ENCODE results near the gene NHLH2.

The NHLH2 gene

DNA sequence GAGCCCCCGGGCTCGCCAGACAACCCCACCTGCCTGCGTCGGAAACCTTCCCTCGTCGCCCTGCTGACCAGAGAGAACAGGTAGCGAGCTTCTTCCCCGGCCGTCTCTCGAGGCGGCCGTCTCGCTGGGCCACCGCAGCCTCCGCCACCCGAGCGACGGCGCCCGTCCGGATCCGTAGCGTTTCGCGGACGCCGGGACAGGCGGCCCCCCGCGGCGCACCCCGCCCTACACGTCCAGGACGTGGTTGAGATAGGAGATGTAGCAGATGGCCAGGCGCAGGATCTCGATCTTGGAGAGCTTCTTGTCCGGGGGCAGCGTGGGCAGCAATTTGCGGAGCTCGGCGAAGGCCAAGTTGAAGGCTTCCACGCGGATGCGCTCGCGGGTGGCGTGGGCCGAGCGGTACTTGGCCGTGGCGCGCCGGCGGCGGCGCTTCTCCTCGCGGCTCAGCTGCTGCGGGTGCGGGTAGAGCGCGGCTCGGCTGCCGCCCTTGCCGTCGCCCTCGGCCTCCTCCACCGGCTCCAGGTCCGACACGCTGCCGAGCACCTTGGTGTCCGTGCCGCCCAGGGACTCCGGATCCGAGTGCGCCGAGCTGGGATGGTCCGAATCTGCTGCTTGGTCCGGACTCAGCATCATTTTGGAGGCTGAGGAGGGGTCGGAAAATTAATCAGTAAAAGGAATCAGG is 3.0 kb downstream of the NHLH2 start:
- no peak for FAIRE-seq

DNA sequence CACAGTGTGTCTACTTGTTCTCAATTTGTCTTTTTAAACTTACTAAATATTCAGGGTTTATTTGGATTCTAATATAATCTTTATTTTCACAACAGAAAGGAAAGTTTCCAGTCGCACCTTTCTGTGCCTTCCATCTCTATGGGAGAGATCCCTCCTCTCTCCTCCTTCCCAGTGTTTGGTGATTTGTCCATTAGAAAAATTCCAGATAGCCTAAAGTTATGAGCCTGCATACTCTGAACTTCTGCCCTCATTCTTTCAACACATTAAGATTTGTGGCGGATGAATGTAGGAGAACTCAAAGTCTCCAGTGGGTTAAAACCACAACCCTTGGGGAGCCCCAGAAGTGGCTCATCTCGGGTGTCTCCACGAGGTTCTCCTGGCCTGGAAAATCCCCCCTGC is 3.6 kb downstream of the NHLH2 start:
- no peak for FAIRE-seq

DNA sequence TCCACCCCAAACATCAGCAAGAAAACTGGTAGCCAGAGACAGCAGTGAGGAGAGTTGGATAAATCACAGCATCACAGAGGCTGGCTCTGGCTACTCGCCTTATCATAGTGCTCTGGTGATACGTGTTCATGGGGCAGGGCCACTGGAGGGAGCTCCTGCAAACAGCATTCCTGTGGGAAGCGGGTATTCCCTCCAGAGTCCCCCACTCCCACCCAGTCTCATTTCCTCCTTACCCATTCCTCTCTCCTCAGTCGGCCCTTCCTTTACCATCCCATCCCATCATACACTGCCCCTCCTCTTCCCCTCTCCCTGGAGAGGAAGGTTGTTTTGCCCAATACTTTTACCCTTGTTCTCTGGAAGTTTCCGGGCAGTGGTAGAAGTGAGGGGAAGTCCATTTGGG is 7.1 kb downstream of the NHLH2 start:
- no peak for FAIRE-seq

DNA sequence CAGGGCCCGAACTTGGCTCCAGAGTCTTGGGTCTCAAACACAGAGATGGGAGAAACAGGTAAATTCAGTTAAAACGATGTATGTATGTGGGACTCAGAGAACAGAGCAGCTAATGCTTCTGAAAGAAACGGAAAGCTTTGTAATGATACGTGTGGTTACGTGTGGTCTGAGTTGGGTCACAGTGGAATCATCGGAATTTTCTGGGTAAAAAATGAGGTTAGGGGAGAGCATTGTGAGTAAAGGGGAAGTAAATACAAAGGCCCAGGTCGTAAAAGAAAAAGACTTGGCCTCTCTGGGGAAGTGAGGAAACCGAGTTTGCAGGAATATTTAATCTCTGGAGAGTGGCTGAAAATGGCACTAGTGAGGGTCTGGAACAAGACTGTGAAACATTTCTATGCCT is 8.3 kb downstream of the NHLH2 start:
- no peak for FAIRE-seq

DNA sequence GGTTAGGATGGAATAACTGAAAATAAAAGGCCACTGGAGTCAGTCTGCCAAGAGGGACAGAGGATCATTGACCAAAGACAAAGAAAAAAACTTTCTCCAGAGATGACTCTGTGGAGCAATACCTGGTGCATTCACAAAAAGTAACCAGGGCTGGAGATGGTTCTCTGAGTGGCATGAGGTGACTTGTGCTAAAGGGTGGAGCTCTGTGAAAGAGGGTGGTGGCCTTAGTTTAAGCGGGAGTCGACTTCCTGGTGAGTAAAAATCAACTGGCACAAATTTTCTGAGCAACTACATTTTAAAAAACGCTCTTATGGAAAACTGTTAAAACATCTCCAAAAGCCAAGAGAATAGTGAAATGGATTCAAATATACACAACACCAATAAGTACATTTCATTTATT is 10.0 kb downstream of the NHLH2 start:
- no peak for FAIRE-seq

DNA sequence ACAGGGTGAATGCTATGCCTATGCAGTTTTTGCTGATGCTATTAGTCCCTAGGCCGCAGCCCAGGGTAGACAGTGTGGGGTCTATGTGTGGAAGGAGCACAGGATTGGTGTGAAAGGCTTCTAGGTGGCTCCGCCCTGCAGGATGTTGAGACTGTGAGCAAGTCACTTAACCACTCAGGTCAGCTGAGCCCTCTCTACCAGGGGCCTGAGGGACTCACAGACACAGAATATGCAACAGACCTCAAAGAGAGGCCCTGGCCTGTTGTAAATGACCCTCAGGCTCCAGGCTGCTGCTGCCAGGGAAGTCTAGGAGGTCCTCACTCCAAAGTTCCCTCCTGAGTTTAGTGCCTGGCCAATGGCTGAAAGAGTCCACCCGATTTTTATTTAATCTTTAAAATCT is 11.0 kb downstream of the NHLH2 start:
- FAIRE-seq: no peak

DNA sequence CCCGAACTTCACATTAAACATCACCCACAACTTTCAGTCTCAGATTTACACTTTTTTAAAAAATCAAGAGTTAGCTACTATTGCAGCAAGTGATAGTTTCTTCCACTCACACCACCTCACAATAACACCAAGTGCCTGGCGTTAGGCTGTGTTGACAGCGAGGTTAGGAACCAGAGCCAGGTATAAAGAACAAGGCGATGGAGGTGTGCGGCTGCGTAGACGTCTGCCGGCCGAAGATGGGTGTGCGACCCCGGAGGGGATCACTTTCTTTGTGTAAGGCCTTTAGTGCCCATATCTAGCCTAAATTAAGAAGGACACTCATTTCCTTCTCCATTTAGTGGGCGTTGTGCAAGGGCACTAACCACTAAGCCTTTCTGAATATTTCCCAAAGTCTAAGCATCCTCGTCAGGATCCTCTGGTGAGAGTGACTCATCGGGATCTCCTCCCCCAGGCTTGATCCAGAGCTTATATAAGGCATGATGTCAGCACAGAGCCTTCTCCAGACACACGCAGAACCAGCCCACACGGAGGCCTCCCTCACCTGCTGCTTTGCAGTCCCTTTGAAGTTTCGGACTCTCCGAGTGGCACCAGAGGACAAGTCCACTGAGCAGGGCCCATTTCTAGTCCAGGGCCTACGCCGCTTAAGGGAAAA is 11.8 kb downstream of the NHLH2 start:
- no peak for FAIRE-seq

DNA sequence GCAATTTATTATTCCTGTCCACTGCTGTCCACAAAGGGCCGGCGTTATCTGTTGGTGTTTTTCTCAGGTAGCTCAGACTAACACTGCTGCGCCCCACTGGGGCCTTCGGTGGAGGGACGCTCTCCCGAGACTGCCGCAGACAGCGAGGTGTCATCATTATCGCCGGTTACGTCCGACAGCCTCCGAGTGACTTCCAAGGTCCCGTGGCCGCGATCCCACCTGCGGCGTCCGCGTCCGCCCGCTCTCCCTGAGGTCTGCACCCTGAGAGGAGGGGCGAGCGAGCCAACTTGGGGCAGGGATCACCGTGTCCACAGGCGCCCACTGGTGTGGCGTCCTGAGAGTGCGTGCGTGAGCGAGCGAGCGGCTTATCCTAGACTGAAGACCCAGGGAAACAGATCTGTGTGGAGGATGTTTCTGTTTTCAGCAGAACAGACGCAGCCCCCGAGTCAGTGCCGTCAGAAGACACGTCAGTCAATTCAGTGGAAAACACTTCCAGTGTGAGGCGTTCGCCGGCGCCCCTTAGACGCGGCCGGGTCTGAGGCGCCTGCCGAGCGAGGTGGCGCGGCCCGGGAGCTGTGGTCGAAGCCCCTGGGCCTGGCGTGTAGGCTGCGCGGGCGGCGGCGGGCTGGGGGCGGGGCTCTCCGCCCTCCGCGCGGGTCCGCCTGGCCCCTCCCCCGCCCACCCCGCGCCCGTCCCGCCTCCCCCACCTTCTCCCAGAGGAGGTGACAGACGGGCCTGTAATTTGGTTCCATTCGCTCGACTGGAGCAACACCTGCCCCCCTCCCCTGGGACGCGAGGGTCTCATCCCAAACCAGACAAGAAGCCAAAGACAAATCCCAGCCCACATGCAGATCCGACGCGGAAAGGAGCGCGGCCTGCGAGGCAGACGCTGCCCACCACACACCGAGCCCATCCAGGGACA is 12.6 kb downstream of the NHLH2 start:
- no peak for FAIRE-seq

DNA sequence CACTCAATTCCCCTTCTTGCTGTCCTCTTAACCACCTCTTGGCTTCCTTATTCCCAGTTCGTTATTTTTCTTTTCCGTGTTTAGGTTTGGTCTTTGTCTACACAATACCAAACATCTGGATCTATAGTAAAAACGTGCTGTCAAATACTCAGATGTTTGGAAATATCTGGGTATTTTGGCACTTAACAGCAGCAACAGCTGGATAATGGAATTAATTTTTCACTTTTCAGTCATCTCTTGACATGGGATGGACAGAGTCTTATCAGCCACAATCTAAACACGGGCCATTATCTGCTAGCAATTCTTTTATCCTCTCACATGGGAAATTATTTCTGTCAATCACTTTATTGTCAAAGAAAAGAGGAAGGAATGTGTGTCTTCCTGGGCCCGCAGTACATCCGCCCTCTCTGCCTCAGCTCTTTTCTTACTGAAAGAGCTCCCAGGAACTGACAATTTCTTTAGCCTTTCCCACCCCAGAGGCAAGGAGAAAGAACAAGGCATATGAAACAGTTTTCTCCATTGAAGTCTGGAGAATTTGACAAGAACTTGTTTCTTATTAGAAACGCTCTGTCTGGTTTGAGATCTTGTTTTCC is 13.4 kb downstream of the NHLH2 start:
- FAIRE-seq: no peak

DNA sequence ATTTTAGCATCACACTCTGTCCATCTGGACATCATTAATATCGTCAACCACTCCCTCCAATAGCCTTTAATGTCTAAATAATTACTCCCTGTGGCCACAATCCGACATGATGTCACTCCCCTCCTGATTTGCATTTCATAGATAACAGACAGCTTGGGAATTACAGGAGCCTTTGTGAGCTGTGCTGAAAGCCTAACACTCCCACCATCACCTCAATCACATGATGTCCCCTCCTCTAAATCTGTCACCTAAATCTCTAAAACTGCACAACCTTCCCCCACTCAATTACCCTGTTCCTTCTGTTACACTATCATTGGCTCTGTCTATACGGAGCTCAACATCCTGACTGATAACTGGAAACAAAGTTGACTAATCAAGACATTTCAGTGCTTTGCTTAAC is 14.3 kb downstream of the NHLH2 start:
- no peak for FAIRE-seq

DNA sequence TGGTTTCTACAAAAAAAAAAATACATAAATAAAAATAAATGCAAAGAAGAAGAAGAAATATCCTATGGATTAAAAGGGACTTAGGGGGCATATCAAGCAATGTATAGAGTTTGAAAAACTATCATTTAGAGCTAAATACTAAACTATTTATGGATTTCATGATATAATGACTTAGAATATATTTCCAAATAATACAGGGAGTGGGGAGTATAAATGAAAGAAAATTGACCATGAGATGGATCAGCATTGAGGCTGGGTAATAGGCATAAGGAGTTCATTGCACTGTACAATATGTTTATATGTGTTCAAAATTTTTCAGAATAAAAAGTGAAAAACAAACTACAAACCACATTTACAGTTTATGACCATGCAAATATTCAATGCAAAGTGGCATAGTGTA is 18.8 kb downstream of the NHLH2 start:
- FAIRE-seq: no peak

DNA sequence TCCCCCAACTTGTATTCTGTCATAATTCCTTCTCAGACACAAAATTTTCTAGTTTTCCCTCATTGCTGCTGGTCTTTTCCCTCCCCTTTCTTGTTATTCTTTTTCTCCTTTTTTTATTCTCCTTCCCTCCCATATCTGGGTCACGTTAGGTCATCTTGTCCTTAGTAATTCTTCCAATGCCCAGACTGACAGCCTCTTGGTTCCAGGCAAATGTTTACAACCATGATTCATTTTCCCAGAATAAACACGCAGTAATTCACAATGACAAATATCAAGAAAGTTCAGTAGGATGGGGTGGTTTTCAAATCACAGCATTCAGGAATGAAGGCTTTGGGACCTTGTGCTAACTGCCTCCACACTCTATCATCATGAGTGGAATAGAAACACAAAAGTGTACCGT is 25.2 kb downstream of the NHLH2 start:
- no peak for FAIRE-seq

DNA sequence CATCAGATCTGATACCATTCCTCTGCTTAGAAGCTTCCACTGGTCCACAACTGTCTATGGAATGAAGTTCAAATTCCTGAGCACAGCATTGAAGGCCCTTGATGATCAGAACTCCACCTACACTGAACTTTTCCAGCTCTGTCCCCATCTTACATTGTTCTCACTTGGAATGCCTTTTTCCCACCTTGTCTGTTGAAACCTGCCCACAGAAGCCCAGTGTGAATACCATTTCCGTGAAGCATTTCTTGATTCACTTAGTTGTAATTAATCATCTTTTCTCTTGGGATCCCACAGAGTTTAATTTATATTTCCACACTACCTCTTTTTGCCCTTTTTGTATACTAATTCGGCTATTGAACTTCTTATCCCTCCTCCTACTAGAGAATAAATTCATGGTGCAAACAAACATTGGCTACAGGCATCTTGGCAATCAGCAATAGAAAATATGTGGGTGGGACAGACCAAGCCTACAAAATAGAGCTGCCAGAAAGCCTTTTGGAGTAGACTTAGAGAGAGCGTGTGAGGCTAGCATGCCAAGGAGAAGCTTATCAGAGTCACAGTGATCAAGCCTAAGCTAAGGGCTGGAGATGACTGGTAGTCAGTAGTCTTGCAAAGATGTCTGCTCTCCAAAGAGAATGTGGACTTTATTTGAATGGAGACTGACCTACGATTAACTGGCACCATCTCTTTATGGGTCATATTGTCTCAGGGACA is 26.1 kb downstream of the NHLH2 start:
- no peak for FAIRE-seq

DNA sequence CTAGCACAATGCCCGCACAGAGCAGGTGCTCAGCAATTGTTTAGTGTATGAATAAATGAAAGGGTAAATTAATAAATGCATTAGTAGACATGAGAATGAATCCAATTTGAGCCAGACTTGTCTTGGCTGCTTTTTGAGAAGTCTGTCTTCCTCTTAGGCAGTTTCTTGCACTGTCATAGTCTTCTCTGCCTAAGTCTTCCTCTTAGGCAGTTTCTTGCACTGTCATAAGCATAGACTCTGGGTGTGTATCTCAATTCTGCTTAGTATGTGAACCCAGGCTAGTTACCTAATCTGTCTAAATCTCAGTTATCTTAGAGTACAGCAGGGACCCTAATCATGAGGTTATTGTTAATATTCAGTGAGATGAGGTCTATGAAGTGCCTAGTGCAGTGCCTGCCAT is 27.2 kb downstream of the NHLH2 start:
- no peak for FAIRE-seq

DNA sequence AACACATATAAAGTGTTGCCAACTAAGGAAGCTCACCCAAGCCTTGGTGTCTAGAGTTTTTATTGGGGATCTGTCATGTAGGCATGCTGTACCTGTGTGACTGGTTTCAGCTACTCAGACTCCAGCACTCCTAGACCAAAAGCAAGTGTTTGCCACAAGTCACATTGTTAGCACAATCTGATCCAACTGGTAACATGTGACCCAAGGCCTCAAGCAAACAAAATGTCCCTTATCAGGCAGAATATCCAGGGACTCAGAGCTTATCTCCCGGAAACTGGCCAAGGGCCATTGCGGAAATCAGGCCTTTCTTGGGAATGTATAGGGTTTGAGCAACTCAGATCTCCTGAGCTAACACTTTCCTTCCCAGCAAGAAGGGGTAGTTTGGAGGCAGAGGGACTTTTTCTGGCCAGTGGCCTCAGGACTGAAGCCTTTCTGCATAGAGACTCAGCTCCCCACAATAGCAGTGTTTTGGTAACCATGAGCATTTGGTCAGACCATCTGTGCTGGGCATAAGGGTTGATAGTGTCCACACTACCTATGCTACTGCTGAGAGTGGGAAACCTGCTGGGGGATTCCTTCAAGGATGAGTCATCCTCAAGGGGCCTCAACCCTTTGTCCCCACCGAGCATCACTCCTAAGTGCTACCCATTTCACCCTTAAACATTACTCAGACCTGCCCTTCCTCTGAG is 29.6 kb downstream of the NHLH2 start:
- no peak for FAIRE-seq

DNA sequence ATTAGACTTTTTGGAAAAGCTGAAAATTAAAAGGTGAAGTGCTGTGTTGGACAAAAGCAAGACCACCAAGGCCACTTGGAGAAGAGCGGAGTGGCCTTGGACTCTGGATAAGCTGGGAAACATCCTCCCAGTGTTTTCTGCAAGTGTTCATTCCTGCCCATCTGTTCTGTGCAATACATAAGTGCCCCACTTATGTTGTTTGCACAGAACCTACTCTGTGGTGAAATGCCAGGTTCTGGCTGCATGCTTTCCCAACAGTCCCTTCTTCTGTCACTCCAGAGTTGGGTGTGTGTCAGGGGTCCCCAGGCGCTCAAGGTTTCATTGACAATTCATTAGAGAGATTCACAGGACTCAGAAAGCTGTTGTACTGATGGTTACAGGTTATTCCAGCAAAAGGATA is 30.3 kb downstream of the NHLH2 start:
- FAIRE-seq: no peak

DNA sequence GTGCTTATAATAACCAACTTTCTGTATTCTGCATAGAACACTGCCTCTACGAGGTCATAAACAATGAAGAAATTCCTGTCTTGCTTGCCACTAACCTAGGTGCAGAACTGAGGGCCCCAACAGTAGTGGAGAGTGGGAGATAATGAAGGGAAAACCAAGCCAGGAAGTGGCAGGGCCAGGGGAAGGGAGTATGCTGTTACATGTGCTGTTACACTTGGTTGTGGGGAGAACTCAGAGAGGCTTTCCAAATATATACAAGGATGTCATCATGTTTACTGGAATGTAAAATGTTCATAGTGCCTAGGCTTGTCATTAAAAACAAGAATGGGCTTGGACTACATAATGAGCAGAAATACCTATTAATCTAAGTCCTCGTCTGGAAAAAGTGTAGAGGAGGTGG is 31.1 kb downstream of the NHLH2 start:
- no peak for FAIRE-seq

DNA sequence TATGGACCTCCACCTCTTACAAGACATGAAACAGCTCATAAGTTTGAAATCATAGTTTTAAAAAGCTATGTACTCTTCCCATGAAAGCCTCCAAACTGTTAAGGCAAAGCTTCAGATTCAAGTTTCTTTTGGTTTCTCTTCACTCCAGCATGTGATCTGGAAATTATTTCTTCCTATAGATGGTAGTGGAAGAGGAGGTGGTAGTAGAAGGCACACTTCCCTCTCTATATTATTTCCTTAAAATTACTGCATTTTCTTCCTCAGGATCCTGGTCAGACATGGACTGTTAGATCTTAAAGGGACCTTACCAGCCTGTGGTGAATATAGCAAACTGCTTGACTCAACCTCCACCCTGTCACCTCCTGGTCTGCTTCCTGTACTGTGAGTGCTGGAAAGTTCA is 31.9 kb downstream of the NHLH2 start:
- no peak for FAIRE-seq

DNA sequence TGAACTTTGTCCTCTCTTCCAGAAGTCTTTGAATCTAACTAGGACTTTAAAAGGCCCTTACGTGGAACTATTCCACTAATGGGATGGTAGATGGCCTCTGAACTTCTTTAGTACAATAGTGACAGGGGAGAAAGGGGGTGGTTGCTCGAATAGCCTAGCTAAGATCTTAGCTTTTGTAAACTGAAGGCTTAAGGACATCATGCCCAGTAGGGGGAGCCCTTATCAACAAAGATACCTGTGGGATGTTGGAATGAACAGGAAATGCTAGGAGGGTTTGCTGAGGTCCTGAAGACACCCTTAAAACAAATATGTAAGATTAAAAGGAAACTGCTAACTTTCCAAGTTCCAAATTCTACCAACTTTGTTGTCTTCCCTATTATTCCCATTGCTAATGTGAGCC is 33.2 kb downstream of the NHLH2 start:
- FAIRE-seq: peak; percentile 63

DNA sequence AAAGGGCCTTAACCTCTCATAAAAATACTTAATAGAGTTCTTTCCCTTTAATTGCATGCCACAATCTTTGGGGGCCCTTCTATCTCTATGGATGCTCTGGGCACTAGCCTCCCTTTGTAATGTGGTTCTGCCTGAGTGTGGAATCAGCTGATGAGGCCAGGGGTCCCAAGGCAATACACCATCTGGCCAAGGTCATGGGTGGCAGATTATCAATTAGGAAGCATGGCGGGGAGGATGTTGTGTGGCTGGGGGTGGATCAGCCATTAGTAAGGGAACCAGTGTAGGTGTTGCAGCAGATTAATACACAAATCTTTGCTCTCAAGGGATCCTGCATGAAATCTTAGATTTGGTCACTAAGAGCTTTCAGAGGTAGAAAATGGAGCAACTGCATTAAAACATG is 35.3 kb downstream of the NHLH2 start:
- FAIRE-seq: no peak

DNA sequence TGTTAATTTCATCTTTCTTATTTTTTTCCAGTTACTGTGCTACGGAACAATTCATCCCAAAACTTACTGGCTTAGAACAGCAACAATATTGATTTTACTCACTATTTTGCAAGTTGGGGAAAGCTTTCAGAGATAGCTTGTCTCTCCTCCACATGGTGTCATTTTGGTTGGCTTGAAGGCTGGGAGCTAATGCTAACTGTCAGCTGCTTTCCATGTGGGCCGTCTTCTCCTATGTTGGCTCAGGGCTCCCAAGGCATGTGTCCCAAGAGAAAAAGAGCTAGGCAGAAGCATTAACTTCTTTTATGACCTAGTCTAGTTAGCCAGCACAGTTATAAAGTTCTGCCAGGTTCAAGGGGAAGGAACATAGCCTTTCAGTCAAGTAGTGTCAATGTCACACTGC is 38.5 kb downstream of the NHLH2 start:
- FAIRE-seq: no peak

DNA sequence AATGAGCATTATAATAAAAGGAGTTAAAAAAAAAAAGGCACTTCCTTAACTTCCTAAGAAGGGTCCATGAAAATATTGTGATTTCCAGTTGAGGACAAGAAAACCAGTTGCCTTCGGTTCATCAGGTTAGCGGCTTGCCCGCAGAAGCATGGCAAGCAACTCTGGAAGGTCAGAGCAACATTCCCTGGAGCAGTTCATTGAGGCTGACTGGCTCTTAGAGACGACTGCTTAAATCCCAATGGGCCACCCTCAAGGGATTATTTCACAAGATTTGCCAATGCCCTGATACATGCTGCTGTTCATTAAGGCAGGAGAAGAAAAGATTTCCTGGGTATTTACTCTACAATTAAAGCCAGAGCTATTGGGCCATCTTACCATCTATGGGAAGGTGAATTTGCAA is 43.4 kb downstream of the NHLH2 start:
- FAIRE-seq: no peak

Data from A204.1 (cell line).